Kidney (tissue), 14 donors: ENCODE data around the gene ZIM2. TPM values are rescaled to one million over a fixed set of nuclear protein-coding genes. Genes with fewer than 3 reads are reported as not detected.

ENCODE experiments used
- DNase-seq, 5 donors: peaks; one replicate each; pipeline ENCODE4 v3.0.0-alpha.2; 2013 to 2020
- FAIRE-seq: peaks from 2 replicates; lab custom pipeline; 2012; peaks lifted over from hg19 to GRCh38; lab: Jason Lieb, UNC
- H3K27ac ChIP-seq, 2 donors: one replicate each; pipeline ENCODE4 v1.7.0; 2013; ENCODE audit warnings: low read depth in 2 of 2, low read length in 2 of 2, inconsistent platforms in 1 of 2
- H3K27me3 ChIP-seq: one replicate; pipeline ENCODE4 v1.7.1; 2013; ENCODE audit warnings: low read length, inconsistent platforms; ENCODE audit not compliant: control insufficient read depth, insufficient read depth
- H3K36me3 ChIP-seq, 3 donors: one replicate each; pipeline versions ENCODE4 v1.7.0 to v1.7.1; 2013; ENCODE audit warnings: low read length in 3 of 3, control low read depth in 1 of 3, inconsistent platforms in 1 of 3; ENCODE audit not compliant: insufficient read depth in 3 of 3, control insufficient read depth in 2 of 3
- H3K4me1 ChIP-seq, 3 donors: one replicate each; pipeline versions ENCODE4 v1.7.0 to v1.7.1; 2013; ENCODE audit warnings: low read length in 3 of 3, inconsistent platforms in 1 of 3, low read depth in 1 of 3; ENCODE audit not compliant: control insufficient read depth in 2 of 3, insufficient read depth in 2 of 3
- H3K4me3 ChIP-seq, 3 donors: one replicate each; pipeline versions ENCODE4 v1.7.0 to v1.8.1; 2013; ENCODE audit warnings: low read length in 3 of 3, control low read depth in 1 of 3, inconsistent platforms in 1 of 3
- H3K9ac ChIP-seq, 3 donors: one replicate each; pipeline versions ENCODE4 v1.7.0 to v1.7.1; 2013; ENCODE audit warnings: low read length in 3 of 3, control low read depth in 1 of 3, inconsistent platforms in 1 of 3
- H3K9me3 ChIP-seq, 3 donors: one replicate each; pipeline versions ENCODE4 v1.7.0 to v1.7.1; 2013; ENCODE audit warnings: low read length in 3 of 3, control low read depth in 1 of 3, inconsistent platforms in 1 of 3; ENCODE audit not compliant: control insufficient read depth in 2 of 3, insufficient read depth in 1 of 3
- intact Hi-C: fragments of 100-400 bp; cut with DNase I; formaldehyde crosslinking; loops from one replicate; pipeline ENCODE4 v1.11.1; 2022
- polyA plus RNA-seq: library from polyadenylated mRNA; stranded (reverse); fragments of 350-450 nt; fragmentation: Illumina TruSeq; extraction: RNeasy Lipid Tissue Mini Kit (QIAGEN cat#74804); gene quantifications from one replicate; pipeline ENCODE4 v1.2.3, GENCODE V29; 2014; ENCODE audit warnings: low read depth, low replicate concordance; ENCODE audit not compliant: insufficient read depth
- total RNA-seq: library from RNA; stranded (reverse); fragmentation: NEBNext Ultra II Directional; extraction: Animal tissue kit (Norgen Biotek cat#: 25700); gene quantifications from one replicate; pipeline ENCODE4 v1.2.1, GENCODE V29; 2021
- TF ChIP-seq, protein P1 (sequence below): IDR thresholded peaks from 3 replicates; pipeline ENCODE4 v1.5.1; 2012; ENCODE audit warnings: mild to moderate bottlenecking, moderate library complexity, borderline replicate concordance; ENCODE audit not compliant: insufficient read depth; ENCODE audit errors: extremely low read depth
- donor health status: control.
- donor health status: control.
- donor health status: control.
- donor health status: control.
- donor health status: control.
- donor health status: DM: yes; HTN: yes; CAD: no.
- donor health status: Normal renal cell carcinoma (clear cell type).

ZIM2 gene
- total and polyA plus RNA-seq, 2 donors from 2014 or later = 0.47 TPM; not detected in 1

- H3K36me3 ChIP-seq = no peaks in the 10 kb centered on the region
- no peaks in the 10 kb centered on the region for H3K27me3 ChIP-seq
- TF ChIP-seq, protein P1, sequence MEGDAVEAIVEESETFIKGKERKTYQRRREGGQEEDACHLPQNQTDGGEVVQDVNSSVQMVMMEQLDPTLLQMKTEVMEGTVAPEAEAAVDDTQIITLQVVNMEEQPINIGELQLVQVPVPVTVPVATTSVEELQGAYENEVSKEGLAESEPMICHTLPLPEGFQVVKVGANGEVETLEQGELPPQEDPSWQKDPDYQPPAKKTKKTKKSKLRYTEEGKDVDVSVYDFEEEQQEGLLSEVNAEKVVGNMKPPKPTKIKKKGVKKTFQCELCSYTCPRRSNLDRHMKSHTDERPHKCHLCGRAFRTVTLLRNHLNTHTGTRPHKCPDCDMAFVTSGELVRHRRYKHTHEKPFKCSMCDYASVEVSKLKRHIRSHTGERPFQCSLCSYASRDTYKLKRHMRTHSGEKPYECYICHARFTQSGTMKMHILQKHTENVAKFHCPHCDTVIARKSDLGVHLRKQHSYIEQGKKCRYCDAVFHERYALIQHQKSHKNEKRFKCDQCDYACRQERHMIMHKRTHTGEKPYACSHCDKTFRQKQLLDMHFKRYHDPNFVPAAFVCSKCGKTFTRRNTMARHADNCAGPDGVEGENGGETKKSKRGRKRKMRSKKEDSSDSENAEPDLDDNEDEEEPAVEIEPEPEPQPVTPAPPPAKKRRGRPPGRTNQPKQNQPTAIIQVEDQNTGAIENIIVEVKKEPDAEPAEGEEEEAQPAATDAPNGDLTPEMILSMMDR = no peak
- H3K4me1 ChIP-seq = no peaks in the 10 kb centered on the region
- H3K9me3 ChIP-seq = no peaks in the 10 kb centered on the region
- FAIRE-seq (no peak), DNase-seq (no peak)
- H3K4me3 ChIP-seq = no peak overlapping the region
- intact Hi-C loops = no loop called here
- no peak overlapping the region for H3K9ac ChIP-seq
- no peak overlapping the region for H3K27ac ChIP-seq
Measured at GRCh38 chr19:56842412-56842811, 1.9 kb upstream of the ZIM2 start.

DNA sequence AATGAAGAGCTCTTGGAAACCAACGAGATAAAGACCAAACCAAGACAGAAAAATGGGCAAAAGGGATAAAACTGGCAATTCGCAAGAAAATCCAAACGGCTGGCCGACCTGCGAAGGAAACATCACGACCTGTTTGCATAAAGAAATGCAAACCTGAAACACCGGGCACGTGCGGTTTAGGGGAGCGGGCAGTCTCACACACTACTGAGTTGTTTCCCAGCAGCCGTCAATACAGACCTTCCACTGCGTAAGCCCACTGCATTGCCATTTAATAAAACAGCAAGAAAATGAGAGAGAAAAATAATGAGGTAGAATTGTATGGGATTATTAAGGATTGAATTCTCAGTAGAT is 642 bp upstream of the ZIM2 start:
- no peak overlapping the region for H3K27ac ChIP-seq
- peak overlapping the region in 1 of 3 donors; percentile 68 for H3K4me3 ChIP-seq
- no peaks in the 10 kb centered on the region for H3K27me3 ChIP-seq
- no peaks in the 10 kb centered on the region for H3K4me1 ChIP-seq
- TF ChIP-seq, protein P1 = no peak
- DNase-seq = peak in 2 of 5 donors; percentile 50 to 53
- peak overlapping the region in 1 of 3 donors; percentile 50 for H3K9ac ChIP-seq
- intact Hi-C loops = no loop called here
- no peaks in the 10 kb centered on the region for H3K9me3 ChIP-seq
- no peaks in the 10 kb centered on the region for H3K36me3 ChIP-seq
- no peak for FAIRE-seq

DNA sequence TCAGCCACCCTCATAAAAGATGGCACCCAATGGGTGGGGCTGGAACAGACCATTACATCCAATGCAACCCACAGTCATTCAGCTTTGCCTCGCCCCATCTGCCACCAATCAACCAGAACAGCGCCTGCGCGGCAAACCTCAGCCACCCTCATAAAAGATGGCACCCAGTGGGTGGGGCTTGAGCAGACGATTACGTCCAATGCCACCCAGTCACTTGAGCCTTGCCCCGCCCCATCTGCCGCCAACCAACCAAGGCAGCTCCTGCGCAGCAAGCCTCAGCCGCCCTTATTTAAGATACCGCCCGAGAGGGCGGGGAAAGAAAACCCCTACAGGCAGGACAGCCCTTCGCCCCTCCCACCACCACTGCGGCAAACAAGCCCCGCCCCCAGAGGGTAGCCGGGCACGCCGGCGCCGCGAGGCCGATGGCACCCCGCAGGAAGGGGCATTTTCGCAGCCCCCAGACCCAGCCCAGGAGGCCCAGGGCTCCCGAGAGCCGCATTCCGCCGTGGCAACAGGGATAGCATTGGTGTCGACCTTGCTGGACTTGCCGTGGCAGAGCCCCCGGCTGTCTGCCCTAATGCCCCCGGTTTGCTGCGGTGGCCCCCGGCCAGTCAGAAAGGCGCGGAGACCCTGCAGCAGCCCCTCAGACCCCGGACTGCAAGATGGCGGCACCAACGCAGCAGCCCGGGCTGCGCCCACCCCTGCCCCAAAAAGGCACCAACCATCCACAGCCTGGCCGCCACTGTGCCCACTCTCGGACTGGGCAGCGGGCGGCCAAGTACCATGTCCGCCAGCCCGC is 675 bp downstream of the ZIM2 start:
- peak; percentile 98 to 99 (median 98) for DNase-seq
- Histone ChIP-seq H3K27me3 (no peaks in the 10 kb centered on the region), H3K36me3 (no peaks in the 10 kb centered on the region), H3K9me3 (no peaks in the 10 kb centered on the region), H3K4me1 (no peaks in the 10 kb centered on the region), H3K4me3 (peak overlapping the region; percentile 45 to 64 (median 60)), H3K9ac (peak overlapping the region in 1 of 3 donors; percentile 16), H3K27ac (peak overlapping the region in 1 of 2 donors; percentile 29)
- no peak for FAIRE-seq
- TF ChIP-seq, protein P1 = no peak
- intact Hi-C loops = no loop called here
